GM13977 (cell line): ENCODE results near the gene GTF2F1.

Source experiments
- DNase-seq: peaks from one replicate; pipeline ENCODE4 v3.0.0; 2012; ENCODE audit warnings: low spot score
- CTCF ChIP-seq: IDR thresholded peaks from 2 replicates; pipeline ENCODE4 v1.5.1; 2012; ENCODE audit warnings: mild to moderate bottlenecking, control low read depth; ENCODE audit not compliant: insufficient read depth; ENCODE audit errors: extremely low read depth, missing control alignments
- in situ Hi-C: fragments of 300-500 bp; cut with MboI; formaldehyde crosslinking; loops from one replicate; pipeline ENCODE4 v1.12.0; 2022; ENCODE audit warnings: low sequenced_read_pairs, low pct_unique_long_range_greater_than_20kb, mixed read lengths, inconsistent platforms; ENCODE audit not compliant: unreplicated experiment

The GTF2F1 gene

GRCh38 chr19:6424195-6424938, 31.4 kb upstream of the GTF2F1 start, which contains the start of gene KHSRP:
TSS of gene KHSRP (minus strand) at chr19:6424811. CDS start at chr19:6424701, 110 bp downstream.
- in situ Hi-C loops = no loop called here
- peak; percentile 60 for DNase-seq
- TF ChIP-seq CTCF = no peak

GRCh38 chr19:6423499-6424194, 30.7 kb upstream of the GTF2F1 start:
- DNase-seq = peak; percentile 76
- no peak for TF ChIP-seq CTCF
- in situ Hi-C loops = no loop called here

GRCh38 chr19:6421075-6422014, 28.4 kb upstream of the GTF2F1 start:
- DNase-seq = peak; percentile 8
- no peak for TF ChIP-seq CTCF
- in situ Hi-C loops = no loop called here

- in situ Hi-C loops = no loop called here
- no peak for TF ChIP-seq CTCF
- DNase-seq = no peak
These were observed 25.6 kb upstream of the GTF2F1 start for GRCh38 chr19:6418562-6418932.

- in situ Hi-C loops = no loop called here
- DNase-seq = no peak
- TF ChIP-seq CTCF = peak; percentile 24
These were observed 25.0 kb upstream of the GTF2F1 start for GRCh38 chr19:6417713-6418561.
